Endothelial cell of umbilical vein (primary cell): Measurements from ENCODE around the gene USP6NL. TPM values are rescaled to one million over a fixed set of nuclear protein-coding genes. Genes with fewer than 3 reads are reported as not detected.

Experiments used
- BruUV-seq: library from RNA; stranded (reverse); fragments of 400-500 nt; replicated peaks from 2 replicates; lab custom pipeline; 2021; lab: Mats Ljungman, UMichigan
- CTCF ChIA-PET: fragments of 300-600, 350-600 bp; sonication (Branson Sonifier 250); formaldehyde crosslinking; loops from one replicate; lab custom pipeline; 2021; ENCODE audit warnings: antibody characterized with exemption, inconsistent platforms; lab: Charles Lee
- POLR2A ChIA-PET: fragments of 300-600, 350-600 bp; sonication (Branson Sonifier 250); formaldehyde crosslinking; loops from one replicate; lab custom pipeline; 2021; ENCODE audit warnings: antibody characterized with exemption, inconsistent platforms; lab: Charles Lee
- DNase-seq: peaks from one replicate; pipeline ENCODE4 v3.0.0-alpha.2; 2011; ENCODE audit warnings: low read depth, low spot score
- FAIRE-seq: peaks from 2 replicates; lab custom pipeline; 2011; peaks lifted over from hg19 to GRCh38; lab: Jason Lieb, UNC
- H2AFZ ChIP-seq: 2 replicates; pipeline ENCODE4 v1.6.0; 2012; ENCODE audit warnings: low read depth, low read length, control low read depth, inconsistent platforms
- H3K27ac ChIP-seq: 2 replicates; pipeline ENCODE4 v1.5.1; 2011; ENCODE audit warnings: low read depth, mild to moderate bottlenecking, control low read depth, low read length, moderate library complexity; ENCODE audit not compliant: insufficient read depth
- H3K27me3 ChIP-seq, 2 experiments: 2 replicates each; pipeline versions ENCODE4 v1.6.0 to v1.6.1; 2011; ENCODE audit warnings: low read length in 2 of 2, mixed read lengths in 1 of 2; ENCODE audit not compliant: control insufficient read depth in 2 of 2, insufficient read depth in 2 of 2
- H3K36me3 ChIP-seq, 2 experiments: 2 replicates in 1 of 2; 3 replicates in 1 of 2; pipeline ENCODE4 v1.5.1; 2011; ENCODE audit warnings: low read length in 2 of 2, mild to moderate bottlenecking in 1 of 2, moderate library complexity in 1 of 2; ENCODE audit not compliant: control insufficient read depth in 2 of 2, insufficient read depth in 2 of 2; ENCODE audit errors: extremely low read depth in 1 of 2
- H3K4me1 ChIP-seq: 3 replicates; pipeline ENCODE4 v1.5.1; 2011; ENCODE audit warnings: mild to moderate bottlenecking, low read length; ENCODE audit not compliant: control insufficient read depth, insufficient read depth; ENCODE audit errors: extremely low read depth
- H3K4me2 ChIP-seq: 2 replicates; pipeline ENCODE4 v1.6.1; 2011; ENCODE audit warnings: low read length, control low read depth, mixed read lengths; ENCODE audit not compliant: insufficient read depth
- H3K4me3 ChIP-seq, 3 experiments: fragments of 200-600 bp in 1 of 3; sonication (generic), shearing (Covaris generic) in 1 of 3; replicated peaks in 1 of 3; 2 replicates each; pipeline ENCODE4 v1.5.1; 2011 to 2016; ENCODE audit warnings: control low read depth in 3 of 3, low read length in 3 of 3, mild to moderate bottlenecking in 2 of 3, inconsistent platforms in 1 of 3, low read depth in 1 of 3, moderate library complexity in 1 of 3; ENCODE audit not compliant: insufficient read depth in 1 of 3
- H3K79me2 ChIP-seq: 2 replicates; pipeline ENCODE4 v1.6.0; 2012; ENCODE audit warnings: low read length, inconsistent platforms; ENCODE audit not compliant: control insufficient read depth, insufficient read depth
- H3K9ac ChIP-seq: replicated peaks from 2 replicates; pipeline ENCODE3; 2011; ENCODE audit warnings: low read length, control low read depth; ENCODE audit not compliant: insufficient read depth; ENCODE audit errors: extremely low read depth
- H3K9me1 ChIP-seq: replicated peaks from 3 replicates; pipeline ENCODE4 v1.6.0; 2011; ENCODE audit warnings: mild to moderate bottlenecking, low read length; ENCODE audit not compliant: control insufficient read depth, insufficient read depth; ENCODE audit errors: extremely low read depth
- H3K9me3 ChIP-seq: replicated peaks from 2 replicates; pipeline ENCODE4 v1.5.1; 2012; ENCODE audit warnings: low read length, inconsistent platforms; ENCODE audit not compliant: control insufficient read depth, insufficient read depth
- H4K20me1 ChIP-seq: replicated peaks from 2 replicates; pipeline ENCODE3; 2011; ENCODE audit warnings: mild to moderate bottlenecking, low read length; ENCODE audit not compliant: control insufficient read depth, insufficient read depth; ENCODE audit errors: extremely low read depth
- CTCF ChIP-seq, 2 donors: IDR thresholded peaks; 1 replicate in 1 of 2; 2 replicates in 1 of 2; pipeline ENCODE4 v1.5.1; 2011; ENCODE audit warnings: low read length in 2 of 2, mild to moderate bottlenecking in 2 of 2, moderate library complexity in 2 of 2, control low read depth in 1 of 2, inconsistent platforms in 1 of 2, low read depth in 1 of 2; ENCODE audit not compliant: insufficient read depth in 1 of 2; ENCODE audit errors: extremely low read depth in 1 of 2
- EZH2 ChIP-seq: IDR thresholded peaks from 2 replicates; pipeline ENCODE4 v1.6.1; 2012; ENCODE audit warnings: borderline replicate concordance, low read depth, mild to moderate bottlenecking, moderate library complexity, low read length, inconsistent platforms; ENCODE audit not compliant: severe bottlenecking
- FOS ChIP-seq: IDR thresholded peaks from 2 replicates; pipeline ENCODE4 v1.6.1; 2011; ENCODE audit warnings: mild to moderate bottlenecking, low read length, moderate library complexity, borderline replicate concordance; ENCODE audit not compliant: insufficient read depth
- GATA2 ChIP-seq: IDR thresholded peaks from 2 replicates; pipeline ENCODE4 v1.7.0; 2011; ENCODE audit warnings: low read depth, mild to moderate bottlenecking, moderate library complexity, mixed read lengths, low read length; ENCODE audit not compliant: insufficient read length, insufficient read depth
- JUN ChIP-seq: IDR thresholded peaks from 2 replicates; pipeline ENCODE4 v1.6.1; 2011; ENCODE audit warnings: borderline replicate concordance, low read depth; ENCODE audit not compliant: insufficient read length, insufficient read depth
- MAX ChIP-seq: IDR thresholded peaks from 2 replicates; pipeline ENCODE4 v1.6.1; 2011; ENCODE audit not compliant: insufficient read depth, insufficient read length
- MYC ChIP-seq: IDR thresholded peaks from one replicate; pipeline ENCODE4 v1.6.1; 2011; ENCODE audit warnings: mild to moderate bottlenecking, low read depth, low read length
- POLR2A ChIP-seq: IDR thresholded peaks from 2 replicates; pipeline ENCODE4 v1.6.1; 2012; ENCODE audit warnings: low read depth, mild to moderate bottlenecking, control low read depth, low read length
- POLR2AphosphoS5 ChIP-seq: IDR thresholded peaks from 2 replicates; pipeline ENCODE4 v1.6.1; 2012; ENCODE audit warnings: low read depth, mild to moderate bottlenecking, control low read depth, low read length, moderate library complexity; ENCODE audit not compliant: insufficient read depth
- dilution Hi-C: fragments of 300-500 bp; cut with MboI; formaldehyde crosslinking; loops from one replicate; pipeline ENCODE4 v1.15.0; 2019; ENCODE audit warnings: low sequenced_read_pairs; ENCODE audit not compliant: extremely low pct_ligation_motif_present
- intact Hi-C: fragments of 100-400 bp; cut with micrococcal nuclease; formaldehyde crosslinking; loops from one replicate; pipeline ENCODE4 v1.10.0; 2022
- polyA plus RNA-seq, 4 experiments: library from polyadenylated mRNA; depleted of rRNA in 3 of 4; stranded (reverse) in 3 of 4; unstranded in 1 of 4; fragments of >200 nt; gene quantifications; 2 replicates each; pipeline versions ENCODE4 v1.2.1 to v1.2.3, GENCODE V29; 2011 to 2012; ENCODE audit warnings: missing spikeins in 1 of 4
- total RNA-seq: library from RNA; stranded (reverse); gene quantifications from 2 replicates; pipeline ENCODE4 v1.2.3, GENCODE V29; 2021

USP6NL gene
- total and polyA plus RNA-seq, 2 donors (not counting 3 experiments of a cell fraction or from before 2014, with no cell fraction given) = 13.5 to 29.2 TPM

DNA sequence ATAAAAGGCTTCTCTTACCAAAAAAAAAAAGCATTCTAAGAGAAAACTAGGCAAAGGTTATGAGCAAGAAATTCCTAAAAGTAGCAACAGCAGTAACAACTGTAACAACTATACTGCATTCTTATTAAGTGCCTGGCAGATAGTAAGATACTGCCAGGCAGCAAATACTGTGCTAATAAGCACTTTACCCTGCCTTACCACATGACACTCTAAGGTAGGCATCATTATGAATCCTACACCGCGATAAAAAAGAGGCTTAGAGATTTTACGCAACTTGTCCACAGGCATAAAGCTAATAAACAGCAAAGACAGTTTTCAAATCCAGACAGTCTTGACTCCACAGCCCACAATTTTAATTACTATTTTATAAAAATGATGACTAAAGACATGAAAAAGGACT lies 83.2 kb downstream of the USP6NL start:
- no peak for DNase-seq
- dilution Hi-C loops (no loop called here), intact Hi-C loops (no loop called here)
- Histone ChIP-seq H3K27ac (no peak overlapping the region), H3K4me1 (no peaks in the 10 kb centered on the region), H4K20me1 (peaks cover 2% of the 10 kb centered on the region), H3K9me3 (no peaks in the 10 kb centered on the region), H2AFZ (no peak overlapping the region), H3K4me3 (no peak overlapping the region), H3K9me1 (no peaks in the 10 kb centered on the region), H3K4me2 (no peak overlapping the region), H3K79me2 (peaks cover 11% of the 10 kb centered on the region), H3K36me3 (peaks cover 0 to 2% of the 10 kb centered on the region in 2 experiments), H3K9ac (no peak overlapping the region), H3K27me3 (no peaks in the 10 kb centered on the region)
- no peak for TF ChIP-seq JUN
- no peak for TF ChIP-seq GATA2
- TF ChIP-seq POLR2A = no peak
- TF ChIP-seq EZH2 = no peak
- no peak for TF ChIP-seq MAX
- no peak for TF ChIP-seq CTCF (IDR thresholded peaks at IDR 0.05; ENCODE audit: extremely low read depth in 1 of 2, insufficient read depth in 1 of 2, low read depth in 1 of 2, low read length in 2 of 2)
- no peak for TF ChIP-seq FOS
- TF ChIP-seq POLR2AphosphoS5 = no peak
- TF ChIP-seq MYC = no peak
- CTCF ChIA-PET = interaction anchor here (0.9 to 1.9 kb wide), 3 partner anchors 24 to 197 kb away, joined by 4 read pairs; no protein-coding TSS in a partner anchor
- no peak for FAIRE-seq
- no TSS peak for BruUV-seq
- POLR2A ChIA-PET = no interaction called here
